Neural cell (in vitro differentiated cells): Measurements from ENCODE around the gene MAST4. TPM values are rescaled to one million over a fixed set of nuclear protein-coding genes. Genes with fewer than 3 reads are reported as not detected.

Experiments
- H2AFZ ChIP-seq: fragments of 200-600, 300-800 bp; sonication (generic), shearing (Covaris generic); 2 replicates; pipeline ENCODE4 v1.6.0; 2014; ENCODE audit warnings: low read depth, mild to moderate bottlenecking, antibody characterized with exemption, low read length, moderate library complexity
- H3F3A ChIP-seq: fragments of 200-600 bp; shearing (Covaris generic); 2 replicates; pipeline ENCODE4 v1.6.1; 2016; ENCODE audit warnings: mild to moderate bottlenecking, moderate library complexity, mixed read lengths, antibody characterized with exemption, low read length; ENCODE audit not compliant: insufficient read depth, poor library complexity, severe bottlenecking
- H3K27ac ChIP-seq: fragments of 200-600, 300-800 bp; sonication (generic), shearing (Covaris generic); 2 replicates; pipeline ENCODE4 v1.5.1; 2014; ENCODE audit warnings: mild to moderate bottlenecking, low read length, moderate library complexity
- H3K27me3 ChIP-seq: fragments of 300-800, 200-600 bp; sonication (generic), shearing (Covaris generic); 2 replicates; pipeline ENCODE4 v1.6.0; 2014; ENCODE audit warnings: mild to moderate bottlenecking, low read depth, low read length, moderate library complexity; ENCODE audit not compliant: insufficient read depth
- H3K36me3 ChIP-seq: fragments of 300-800, 200-600 bp; sonication (generic), shearing (Covaris generic); 2 replicates; pipeline ENCODE4 v1.5.1; 2014; ENCODE audit warnings: mild to moderate bottlenecking, antibody characterized with exemption, low read length, moderate library complexity; ENCODE audit not compliant: insufficient read depth
- H3K4me2 ChIP-seq: fragments of 300-800, 200-600 bp; sonication (generic), shearing (Covaris generic); 2 replicates; pipeline ENCODE4 v1.6.0; 2014; ENCODE audit warnings: mild to moderate bottlenecking, low read length
- H3K4me3 ChIP-seq: fragments of 300-800, 200-600 bp; sonication (generic), shearing (Covaris generic); 2 replicates; pipeline ENCODE4 v1.5.1; 2014; ENCODE audit warnings: mild to moderate bottlenecking, low read length, moderate library complexity
- H3K79me2 ChIP-seq: fragments of 200-600 bp; shearing (Covaris generic); replicated peaks from 2 replicates; pipeline ENCODE4 v1.6.0; 2014; ENCODE audit warnings: mild to moderate bottlenecking, low read length, moderate library complexity; ENCODE audit not compliant: insufficient read depth
- H3K9ac ChIP-seq: fragments of 300-800, 200-600 bp; sonication (generic), shearing (Covaris generic); 2 replicates; pipeline ENCODE4 v1.6.1; 2016; ENCODE audit warnings: mild to moderate bottlenecking, low read length, mixed read lengths
- H3K9me2 ChIP-seq: fragments of 200-600 bp; shearing (Covaris generic); 2 replicates; pipeline ENCODE4 v1.6.1; 2016; ENCODE audit warnings: mild to moderate bottlenecking, low read length, mixed read lengths; ENCODE audit not compliant: insufficient read depth
- H3K9me3 ChIP-seq: fragments of 200-600, 300-800 bp; sonication (generic), shearing (Covaris generic); 2 replicates; pipeline ENCODE4 v1.6.1; 2016; ENCODE audit warnings: mild to moderate bottlenecking, mixed run types, low read length, moderate library complexity, mixed read lengths
- H4K20me1 ChIP-seq: fragments of 200-600 bp; shearing (Covaris generic); 2 replicates; pipeline ENCODE4 v1.6.1; 2016; ENCODE audit warnings: mild to moderate bottlenecking, mixed run types; ENCODE audit not compliant: insufficient read depth
- CTCF ChIP-seq: fragments of 450-650 bp; IDR thresholded peaks from 2 replicates; pipeline ENCODE4 v1.5.1; 2014; ENCODE audit warnings: antibody characterized with exemption, mild to moderate bottlenecking, moderate library complexity; ENCODE audit not compliant: poor library complexity, severe bottlenecking
- EP300 ChIP-seq: fragments of 450-650 bp; conservative IDR thresholded peaks from 2 replicates; pipeline ENCODE4 v1.6.1; 2014; ENCODE audit warnings: antibody characterized with exemption, mild to moderate bottlenecking, moderate library complexity; ENCODE audit not compliant: poor library complexity, severe bottlenecking
- EZH2 ChIP-seq: fragments of 200-600, 300-800 bp; shearing (Covaris generic), sonication (generic); IDR thresholded peaks from 2 replicates; pipeline ENCODE4 v1.6.1; 2014; ENCODE audit warnings: antibody characterized with exemption, low read length, borderline replicate concordance, mild to moderate bottlenecking; ENCODE audit not compliant: insufficient read depth, poor library complexity, severe bottlenecking
- MXI1 ChIP-seq: fragments of 450-650 bp; conservative IDR thresholded peaks from 2 replicates; pipeline ENCODE4 v1.6.1; 2014; ENCODE audit warnings: antibody characterized with exemption, mild to moderate bottlenecking; ENCODE audit not compliant: poor library complexity, severe bottlenecking
- POLR2AphosphoS5 ChIP-seq: IDR thresholded peaks from 2 replicates; pipeline ENCODE4 v1.6.1; 2012
- RAD21 ChIP-seq: fragments of 450-650 bp; conservative IDR thresholded peaks from 2 replicates; pipeline ENCODE4 v1.6.1; 2014; ENCODE audit warnings: antibody characterized with exemption, mild to moderate bottlenecking, moderate library complexity
- REST ChIP-seq: IDR thresholded peaks from 2 replicates; pipeline ENCODE4 v1.6.1; 2012; ENCODE audit warnings: borderline replicate concordance
- SMC3 ChIP-seq: fragments of 450-650 bp; conservative IDR thresholded peaks from 2 replicates; pipeline ENCODE4 v1.6.1; 2014; ENCODE audit warnings: antibody characterized with exemption, mild to moderate bottlenecking, moderate library complexity; ENCODE audit not compliant: poor library complexity
- TAF1 ChIP-seq: IDR thresholded peaks from 2 replicates; pipeline ENCODE4 v1.6.1; 2012; ENCODE audit warnings: low read depth
- polyA plus RNA-seq: library from polyadenylated mRNA; depleted of rRNA; stranded (reverse); fragments of >200 nt; gene quantifications from 2 replicates; pipeline ENCODE4 v1.2.3, GENCODE V29; 2014

The MAST4 gene
- polyA plus RNA-seq, 1 donor from 2014 or later, result 2.3 TPM

- Histone ChIP-seq H3K27me3 (no peaks in the 10 kb centered on the region), H3K9me2 (no peaks in the 10 kb centered on the region), H3K79me2 (no peaks in the 10 kb centered on the region), H3F3A (no peaks in the 10 kb centered on the region), H3K4me2 (no peak overlapping the region), H4K20me1 (no peaks in the 10 kb centered on the region), H3K36me3 (no peaks in the 10 kb centered on the region), H3K27ac (no peak overlapping the region), H3K9me3 (no peaks in the 10 kb centered on the region), H3K4me3 (no peak overlapping the region), H3K9ac (no peak overlapping the region), H2AFZ (no peak overlapping the region)
- TF ChIP-seq TAF1 (no peak), SMC3 (no peak), RAD21 (no peak), CTCF (no peak), EP300 (no peak), REST (no peak), POLR2AphosphoS5 (no peak), EZH2 (no peak)
Observed at GRCh38 chr5:66854416-66854815, 258.2 kb downstream of the MAST4 start.

GRCh38 chr5:66856041-66856805 is 260.0 kb downstream of the MAST4 start:
- H3K9ac ChIP-seq, result no peak overlapping the region
- no peak overlapping the region for H3K4me3 ChIP-seq
- TF ChIP-seq POLR2AphosphoS5, result no peak
- TF ChIP-seq MXI1, result no peak
- TF ChIP-seq RAD21, result no peak
- no peak for TF ChIP-seq EP300
- no peak for TF ChIP-seq CTCF
- no peak overlapping the region for H2AFZ ChIP-seq
- H3K9me3 ChIP-seq, result no peaks in the 10 kb centered on the region
- H3F3A ChIP-seq, result no peaks in the 10 kb centered on the region
- no peaks in the 10 kb centered on the region for H3K79me2 ChIP-seq
- no peaks in the 10 kb centered on the region for H3K27me3 ChIP-seq
- H3K4me2 ChIP-seq, result no peak overlapping the region
- no peak overlapping the region for H3K27ac ChIP-seq
- no peaks in the 10 kb centered on the region for H4K20me1 ChIP-seq
- H3K9me2 ChIP-seq, result no peaks in the 10 kb centered on the region
- H3K36me3 ChIP-seq, result no peaks in the 10 kb centered on the region
